Neural cell (in vitro differentiated cells): ENCODE results near the gene USP20. TPM values are rescaled to one million over a fixed set of nuclear protein-coding genes. Genes with fewer than 3 reads are reported as not detected.

ENCODE experiments used
- H2AFZ ChIP-seq: fragments of 200-600, 300-800 bp; sonication (generic), shearing (Covaris generic); 2 replicates; pipeline ENCODE4 v1.6.0; 2014; ENCODE audit warnings: low read depth, mild to moderate bottlenecking, antibody characterized with exemption, low read length, moderate library complexity
- H3F3A ChIP-seq: fragments of 200-600 bp; shearing (Covaris generic); 2 replicates; pipeline ENCODE4 v1.6.1; 2016; ENCODE audit warnings: mild to moderate bottlenecking, moderate library complexity, mixed read lengths, antibody characterized with exemption, low read length; ENCODE audit not compliant: insufficient read depth, poor library complexity, severe bottlenecking
- H3K27ac ChIP-seq: fragments of 200-600, 300-800 bp; sonication (generic), shearing (Covaris generic); 2 replicates; pipeline ENCODE4 v1.5.1; 2014; ENCODE audit warnings: mild to moderate bottlenecking, low read length, moderate library complexity
- H3K27me3 ChIP-seq: fragments of 300-800, 200-600 bp; sonication (generic), shearing (Covaris generic); 2 replicates; pipeline ENCODE4 v1.6.0; 2014; ENCODE audit warnings: mild to moderate bottlenecking, low read depth, low read length, moderate library complexity; ENCODE audit not compliant: insufficient read depth
- H3K36me3 ChIP-seq: fragments of 300-800, 200-600 bp; sonication (generic), shearing (Covaris generic); 2 replicates; pipeline ENCODE4 v1.5.1; 2014; ENCODE audit warnings: mild to moderate bottlenecking, antibody characterized with exemption, low read length, moderate library complexity; ENCODE audit not compliant: insufficient read depth
- H3K4me2 ChIP-seq: fragments of 300-800, 200-600 bp; sonication (generic), shearing (Covaris generic); 2 replicates; pipeline ENCODE4 v1.6.0; 2014; ENCODE audit warnings: mild to moderate bottlenecking, low read length
- H3K4me3 ChIP-seq: fragments of 300-800, 200-600 bp; sonication (generic), shearing (Covaris generic); 2 replicates; pipeline ENCODE4 v1.5.1; 2014; ENCODE audit warnings: mild to moderate bottlenecking, low read length, moderate library complexity
- H3K79me2 ChIP-seq: fragments of 200-600 bp; shearing (Covaris generic); replicated peaks from 2 replicates; pipeline ENCODE4 v1.6.0; 2014; ENCODE audit warnings: mild to moderate bottlenecking, low read length, moderate library complexity; ENCODE audit not compliant: insufficient read depth
- H3K9ac ChIP-seq: fragments of 300-800, 200-600 bp; sonication (generic), shearing (Covaris generic); 2 replicates; pipeline ENCODE4 v1.6.1; 2016; ENCODE audit warnings: mild to moderate bottlenecking, low read length, mixed read lengths
- H3K9me2 ChIP-seq: fragments of 200-600 bp; shearing (Covaris generic); 2 replicates; pipeline ENCODE4 v1.6.1; 2016; ENCODE audit warnings: mild to moderate bottlenecking, low read length, mixed read lengths; ENCODE audit not compliant: insufficient read depth
- H3K9me3 ChIP-seq: fragments of 200-600, 300-800 bp; sonication (generic), shearing (Covaris generic); 2 replicates; pipeline ENCODE4 v1.6.1; 2016; ENCODE audit warnings: mild to moderate bottlenecking, mixed run types, low read length, moderate library complexity, mixed read lengths
- H4K20me1 ChIP-seq: fragments of 200-600 bp; shearing (Covaris generic); 2 replicates; pipeline ENCODE4 v1.6.1; 2016; ENCODE audit warnings: mild to moderate bottlenecking, mixed run types; ENCODE audit not compliant: insufficient read depth
- CTCF ChIP-seq: fragments of 450-650 bp; IDR thresholded peaks from 2 replicates; pipeline ENCODE4 v1.5.1; 2014; ENCODE audit warnings: antibody characterized with exemption, mild to moderate bottlenecking, moderate library complexity; ENCODE audit not compliant: poor library complexity, severe bottlenecking
- EP300 ChIP-seq: fragments of 450-650 bp; conservative IDR thresholded peaks from 2 replicates; pipeline ENCODE4 v1.6.1; 2014; ENCODE audit warnings: antibody characterized with exemption, mild to moderate bottlenecking, moderate library complexity; ENCODE audit not compliant: poor library complexity, severe bottlenecking
- EZH2 ChIP-seq: fragments of 200-600, 300-800 bp; shearing (Covaris generic), sonication (generic); IDR thresholded peaks from 2 replicates; pipeline ENCODE4 v1.6.1; 2014; ENCODE audit warnings: antibody characterized with exemption, low read length, borderline replicate concordance, mild to moderate bottlenecking; ENCODE audit not compliant: insufficient read depth, poor library complexity, severe bottlenecking
- MXI1 ChIP-seq: fragments of 450-650 bp; conservative IDR thresholded peaks from 2 replicates; pipeline ENCODE4 v1.6.1; 2014; ENCODE audit warnings: antibody characterized with exemption, mild to moderate bottlenecking; ENCODE audit not compliant: poor library complexity, severe bottlenecking
- POLR2AphosphoS5 ChIP-seq: IDR thresholded peaks from 2 replicates; pipeline ENCODE4 v1.6.1; 2012
- RAD21 ChIP-seq: fragments of 450-650 bp; conservative IDR thresholded peaks from 2 replicates; pipeline ENCODE4 v1.6.1; 2014; ENCODE audit warnings: antibody characterized with exemption, mild to moderate bottlenecking, moderate library complexity
- REST ChIP-seq: IDR thresholded peaks from 2 replicates; pipeline ENCODE4 v1.6.1; 2012; ENCODE audit warnings: borderline replicate concordance
- SMC3 ChIP-seq: fragments of 450-650 bp; conservative IDR thresholded peaks from 2 replicates; pipeline ENCODE4 v1.6.1; 2014; ENCODE audit warnings: antibody characterized with exemption, mild to moderate bottlenecking, moderate library complexity; ENCODE audit not compliant: poor library complexity
- TAF1 ChIP-seq: IDR thresholded peaks from 2 replicates; pipeline ENCODE4 v1.6.1; 2012; ENCODE audit warnings: low read depth
- polyA plus RNA-seq: library from polyadenylated mRNA; depleted of rRNA; stranded (reverse); fragments of >200 nt; gene quantifications from 2 replicates; pipeline ENCODE4 v1.2.3, GENCODE V29; 2014

USP20 gene
- polyA plus RNA-seq, 1 donor from 2014 or later, result 39.8 TPM

- Histone ChIP-seq H3K9me2 (no peaks in the 10 kb centered on the region), H3K36me3 (no peaks in the 10 kb centered on the region)
These were observed 88.3 kb downstream of the USP20 start for GRCh38 chr9:129923589-129923988.

GRCh38 chr9:129929496-129930125 is 94.4 kb downstream of the USP20 start:
- Histone ChIP-seq H3K9me3 (no peaks in the 10 kb centered on the region), H3K79me2 (no peaks in the 10 kb centered on the region), H3K36me3 (no peaks in the 10 kb centered on the region), H3K4me3 (no peak overlapping the region), H3K9me2 (no peaks in the 10 kb centered on the region), H3K27me3 (no peaks in the 10 kb centered on the region), H3K27ac (no peak overlapping the region), H3F3A (no peaks in the 10 kb centered on the region), H3K9ac (no peak overlapping the region), H2AFZ (no peak overlapping the region), H4K20me1 (no peaks in the 10 kb centered on the region), H3K4me2 (no peak overlapping the region)
- TF ChIP-seq RAD21 (no peak), CTCF (no peak), EP300 (no peak), POLR2AphosphoS5 (no peak), MXI1 (no peak), REST (no peak)

More at GRCh38 chr9:129923589-129923988, 88.3 kb downstream of the USP20 start:
- Histone ChIP-seq H3K79me2 (no peaks in the 10 kb centered on the region), H3K4me3 (no peak overlapping the region), H4K20me1 (no peaks in the 10 kb centered on the region), H3K27ac (no peak overlapping the region), H3K4me2 (no peak overlapping the region), H3K27me3 (no peaks in the 10 kb centered on the region), H3F3A (no peaks in the 10 kb centered on the region), H2AFZ (no peak overlapping the region), H3K9ac (no peak overlapping the region), H3K9me3 (no peaks in the 10 kb centered on the region)
- TF ChIP-seq EZH2, result no peak
- TF ChIP-seq REST, result no peak
- no peak for TF ChIP-seq TAF1
- TF ChIP-seq POLR2AphosphoS5, result no peak
- no peak for TF ChIP-seq RAD21
- TF ChIP-seq CTCF, result no peak
- TF ChIP-seq EP300, result no peak
- TF ChIP-seq MXI1, result no peak
- no peak for TF ChIP-seq SMC3
